ENCODE measurements around the gene RBM4B.
A peak's percentile ranks its signal among the peaks of the same experiment; 100 is the strongest.
"Not testable (repeated sequence)": the region's sequence is repeated elsewhere in the genome, so short reads cannot be mapped to it uniquely, and the experiment has no call there.

RBM4B gene

DNA sequence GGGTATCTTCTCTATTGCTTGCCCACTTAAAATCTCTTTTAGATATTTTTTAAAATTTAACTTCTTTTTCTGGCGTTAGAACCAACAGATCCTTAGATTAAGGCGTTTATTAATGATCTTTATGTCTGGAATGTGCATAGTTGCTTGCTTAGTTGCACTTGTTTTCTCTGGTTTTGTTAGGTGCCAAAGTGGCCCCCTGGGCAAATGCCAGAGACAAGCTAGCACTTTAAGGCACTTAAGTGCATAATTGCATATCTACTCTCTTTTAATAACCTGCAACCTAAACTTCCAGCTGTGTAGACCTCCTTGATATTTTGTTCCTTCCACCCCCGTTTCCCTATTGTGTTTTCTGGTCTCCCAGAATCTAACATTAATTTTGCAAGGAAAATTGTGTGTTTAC lies 35.9 kb downstream of the RBM4B start:
- no peak for DNase-seq (ENCODE audit: low spot score)

DNA sequence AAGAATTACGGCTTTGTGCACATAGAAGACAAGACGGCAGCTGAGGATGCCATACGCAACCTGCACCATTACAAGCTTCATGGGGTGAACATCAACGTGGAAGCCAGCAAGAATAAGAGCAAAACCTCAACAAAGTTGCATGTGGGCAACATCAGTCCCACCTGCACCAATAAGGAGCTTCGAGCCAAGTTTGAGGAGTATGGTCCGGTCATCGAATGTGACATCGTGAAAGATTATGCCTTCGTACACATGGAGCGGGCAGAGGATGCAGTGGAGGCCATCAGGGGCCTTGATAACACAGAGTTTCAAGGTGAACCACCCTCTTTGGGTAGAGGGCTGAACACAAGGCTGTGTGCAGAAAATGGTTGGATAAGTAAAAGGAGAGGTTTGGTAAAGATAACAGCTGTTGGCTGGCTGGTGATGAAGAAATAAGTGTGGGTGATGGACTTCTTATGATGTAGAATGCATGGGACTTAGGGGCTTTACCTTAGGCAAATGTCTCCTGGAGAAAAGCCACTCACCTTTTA lies 37.8 kb downstream of the RBM4B start:
- not testable (repeated sequence) for DNase-seq (ENCODE audit: low spot score)

DNA sequence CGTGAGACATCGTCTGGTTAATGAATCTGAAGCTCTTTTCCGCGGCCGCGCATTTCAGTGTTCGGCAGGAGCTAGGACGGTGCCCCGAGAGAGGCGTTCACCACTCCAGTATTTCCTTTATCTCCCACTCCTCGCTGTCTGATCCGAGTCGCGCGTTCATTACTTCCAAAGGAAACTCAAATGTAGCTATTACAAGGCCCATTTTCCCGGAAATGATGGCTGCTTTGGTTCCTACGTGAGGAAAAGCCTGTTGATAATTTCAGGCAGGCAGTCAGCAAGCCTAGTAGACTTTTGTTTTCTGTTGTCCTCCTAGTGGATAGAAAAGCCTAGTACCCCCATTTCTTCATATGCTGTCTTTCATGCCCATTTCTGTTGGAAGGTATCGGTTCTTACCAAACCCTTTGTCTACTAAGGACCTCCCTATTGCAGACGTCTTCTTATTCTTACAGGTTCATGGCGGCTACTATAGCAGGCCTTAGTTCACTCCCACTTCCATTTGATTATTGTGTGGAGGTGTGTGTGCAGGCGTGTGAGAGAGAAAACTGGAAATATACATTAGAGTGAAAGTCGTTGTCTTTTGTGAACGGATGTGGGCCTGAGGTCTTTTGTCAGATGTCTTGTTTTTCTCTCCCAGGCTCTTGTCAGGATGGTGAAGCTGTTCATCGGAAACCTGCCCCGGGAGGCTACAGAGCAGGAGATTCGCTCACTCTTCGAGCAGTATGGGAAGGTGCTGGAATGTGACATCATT lies 38.4 kb downstream of the RBM4B start:
- DNase-seq (ENCODE audit: low spot score), result peak; percentile 11

DNA sequence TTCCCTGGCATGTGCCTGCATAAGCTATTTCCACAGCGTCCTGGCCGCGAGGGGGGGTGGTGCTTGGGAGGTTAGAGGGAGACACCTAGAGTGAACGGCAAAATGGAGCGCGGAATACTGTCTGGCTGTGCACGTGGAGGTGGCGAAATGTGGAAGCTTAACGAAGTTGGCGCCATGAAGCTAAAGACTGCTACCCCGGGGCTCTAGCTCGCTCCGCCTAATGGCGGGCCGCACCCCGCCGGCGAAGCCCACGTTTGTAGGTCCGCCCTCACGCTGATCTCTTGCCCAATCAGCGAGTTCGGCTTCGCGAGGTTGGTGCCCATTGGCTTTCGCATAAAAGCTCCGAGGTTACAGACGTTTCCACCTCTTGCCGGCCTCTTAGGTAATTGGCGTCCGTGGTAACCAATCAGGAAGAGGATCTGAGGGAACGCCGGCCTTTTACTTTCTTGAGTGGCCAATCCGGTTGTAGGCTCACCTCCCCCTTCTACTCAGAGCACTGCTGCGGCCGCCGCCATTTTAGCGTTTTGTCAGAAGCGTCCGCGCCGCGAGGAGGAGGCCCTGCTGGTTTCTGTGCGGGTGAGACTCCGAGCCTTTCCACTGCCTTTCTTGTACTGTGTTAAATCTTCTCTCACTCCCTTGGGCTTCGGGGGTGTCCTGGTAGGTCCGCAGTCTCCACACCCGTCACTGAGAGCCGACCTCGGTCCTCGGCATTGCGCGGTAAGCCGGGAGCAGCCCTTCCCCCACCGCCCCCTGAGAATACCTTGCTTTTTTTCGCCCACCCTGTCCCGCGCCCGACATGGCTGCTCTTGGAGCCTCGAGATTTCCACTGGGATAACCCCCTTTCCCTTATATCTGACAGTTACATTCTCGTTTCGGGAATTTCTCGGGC lies 39.3 kb downstream of the RBM4B start, which contains the start of gene RBM4:
RBM4 (plus strand) TSS at position 527 of the 889 bp plus-strand sequence. CDS start 1,009 bp downstream, outside the sequence.
- DNase-seq (ENCODE audit: low spot score), result peak; percentile 100

DNA sequence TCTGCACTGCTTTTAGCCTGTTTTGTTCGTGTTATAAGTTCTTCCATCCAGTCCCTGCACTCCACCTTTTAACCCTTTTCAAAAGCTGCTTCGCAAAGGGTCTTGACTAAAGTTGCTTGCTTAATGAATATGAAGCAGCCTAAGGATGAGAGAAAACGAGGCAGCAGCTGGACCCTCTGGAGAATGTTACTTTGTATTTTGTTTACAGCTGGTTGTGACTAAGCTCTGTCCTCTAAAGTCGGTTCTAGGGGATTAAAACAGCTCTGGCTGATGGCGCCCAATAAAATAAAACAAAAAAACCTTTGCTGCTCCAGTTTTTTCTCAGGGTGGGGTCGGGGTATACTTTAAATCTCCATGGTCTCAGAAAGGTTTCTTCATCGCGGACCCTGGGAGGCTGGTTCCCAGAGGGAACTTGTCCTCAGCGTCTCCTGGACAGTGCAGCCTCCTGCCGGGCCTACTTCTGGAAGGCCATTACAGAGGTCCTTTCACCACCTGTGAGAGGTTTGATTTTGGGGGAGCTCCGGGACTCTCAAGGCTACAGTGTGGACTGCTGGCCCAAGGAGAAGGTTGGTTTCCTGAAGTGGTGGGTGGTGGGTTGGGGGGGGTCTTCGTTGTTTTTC lies 40.0 kb downstream of the RBM4B start:
- DNase-seq (ENCODE audit: low spot score), result no peak

DNA sequence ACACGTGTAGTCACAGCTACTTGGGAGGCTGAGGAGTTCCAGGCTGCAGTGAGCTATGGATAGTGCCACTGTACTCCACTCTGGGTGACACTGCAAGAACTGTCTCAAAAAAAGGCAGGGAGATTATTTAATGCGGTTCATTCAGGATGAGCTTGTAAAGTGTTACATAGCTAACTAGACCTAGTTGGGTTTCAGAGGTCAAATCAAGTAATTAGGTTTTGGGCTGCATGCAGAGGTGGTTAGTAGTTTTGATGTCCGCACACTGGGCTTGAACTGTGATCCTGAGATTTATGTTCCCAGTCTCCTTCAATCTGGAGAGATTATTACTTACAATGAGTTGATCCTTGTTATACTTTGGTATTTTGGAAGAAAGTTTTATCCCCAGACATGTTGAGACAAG lies 41.3 kb downstream of the RBM4B start:
- DNase-seq (ENCODE audit: low spot score), result no peak

DNA sequence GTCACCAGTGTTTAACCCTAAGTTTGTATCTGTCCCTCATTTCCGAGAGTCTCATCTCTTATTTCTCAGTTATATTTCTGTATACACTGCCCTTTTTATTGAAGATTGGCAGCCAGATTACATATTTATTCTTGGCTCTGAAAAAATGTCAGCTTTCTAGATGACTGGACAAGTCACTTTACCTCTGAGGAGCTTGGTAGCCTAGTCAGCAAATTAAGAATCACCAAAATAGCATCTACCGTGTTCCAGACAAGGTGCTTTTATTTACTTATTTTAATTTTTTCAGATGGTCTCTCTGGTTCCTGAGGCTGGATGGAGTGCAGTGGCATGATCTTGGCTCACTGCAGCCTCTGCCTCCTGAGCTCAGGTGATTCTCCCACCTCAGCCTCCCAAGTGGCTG lies 44.7 kb downstream of the RBM4B start:
- no peak for DNase-seq (ENCODE audit: low spot score)

DNA sequence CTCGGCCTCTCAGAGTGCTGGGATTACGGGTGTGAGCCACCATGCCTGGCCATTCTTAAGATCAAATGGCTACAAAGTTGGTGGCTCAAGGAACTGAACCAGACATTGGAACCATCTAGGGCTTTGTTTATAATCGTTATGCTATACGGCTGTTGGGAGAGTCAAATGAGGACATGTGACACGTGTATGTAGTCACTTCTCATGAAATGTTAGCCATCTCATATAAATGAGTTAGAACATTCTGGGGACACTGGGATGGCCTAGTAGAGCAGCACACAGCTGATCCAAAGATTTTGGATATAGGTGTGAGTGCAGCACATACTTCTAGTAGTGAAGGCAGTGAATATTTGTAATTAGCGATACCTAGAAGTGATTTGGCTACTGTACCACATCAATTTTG lies 45.8 kb downstream of the RBM4B start:
- no peak for DNase-seq (ENCODE audit: low spot score)

DNA sequence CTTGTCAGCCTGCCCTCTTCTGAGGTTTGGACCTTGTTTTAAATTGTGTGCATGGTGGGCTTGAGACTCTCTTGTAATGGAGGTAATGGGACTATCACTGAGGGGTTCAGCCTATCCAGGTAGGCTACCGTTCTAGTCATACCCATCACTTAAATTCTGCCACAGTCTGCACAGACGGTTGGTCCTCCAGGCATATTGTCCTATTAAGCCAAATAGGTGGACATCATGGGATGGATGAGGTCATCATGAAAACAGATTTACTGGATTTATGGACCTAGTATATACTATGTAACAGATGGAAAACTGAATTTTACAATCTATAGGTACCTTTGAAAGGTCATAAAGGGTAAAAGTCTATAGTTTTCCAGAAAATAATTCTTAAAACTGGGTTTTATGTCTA lies 48.3 kb downstream of the RBM4B start:
- no peak for DNase-seq (ENCODE audit: low spot score)

DNA sequence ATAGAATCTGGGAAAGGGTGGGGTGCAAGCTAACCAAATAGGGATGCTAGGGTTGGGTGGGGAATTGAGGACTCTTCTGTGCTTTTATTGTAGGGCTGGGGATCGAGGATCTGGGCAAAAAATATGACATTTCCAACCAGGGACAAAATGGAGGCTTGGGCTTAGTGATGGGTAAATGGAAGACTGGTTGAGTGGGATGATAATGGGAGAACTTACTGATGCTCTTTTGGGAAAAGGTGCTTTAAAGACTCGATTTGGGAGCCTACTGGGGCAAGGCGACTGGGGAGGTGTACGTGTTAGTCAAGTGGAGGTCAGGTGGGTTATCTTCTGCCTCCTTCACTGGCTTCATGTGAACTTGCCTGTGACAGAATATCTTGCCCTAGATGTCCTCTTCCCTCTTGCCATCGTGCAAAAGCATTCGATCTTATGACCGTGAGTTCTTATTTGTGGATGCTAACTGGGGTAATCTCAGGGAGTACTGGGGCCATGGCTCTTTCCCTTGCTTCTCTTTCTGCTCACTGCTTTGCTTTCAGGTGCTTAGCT lies 49.6 kb downstream of the RBM4B start:
- no peak for DNase-seq (ENCODE audit: low spot score)

DNA sequence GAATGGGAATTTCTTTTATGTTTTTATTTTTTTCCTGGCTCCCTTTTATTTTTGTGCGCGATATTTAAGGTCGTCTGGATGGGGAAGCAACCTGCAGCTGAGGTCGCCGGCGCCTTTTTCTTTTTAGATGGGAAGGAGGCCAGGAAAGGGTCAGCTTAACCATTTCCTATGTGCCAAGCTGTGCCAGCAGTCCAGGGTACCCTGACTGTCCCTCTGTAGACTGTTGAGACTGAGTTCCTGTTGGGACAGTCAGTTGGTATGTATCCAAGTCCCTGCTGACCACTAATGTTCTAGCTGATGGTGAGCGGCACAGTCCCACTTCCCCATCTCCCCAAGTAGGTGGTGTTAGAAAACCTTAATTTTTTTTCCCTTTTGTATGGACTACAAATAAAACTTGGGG lies 50.8 kb downstream of the RBM4B start:
- no peak for DNase-seq (ENCODE audit: low spot score)

DNA sequence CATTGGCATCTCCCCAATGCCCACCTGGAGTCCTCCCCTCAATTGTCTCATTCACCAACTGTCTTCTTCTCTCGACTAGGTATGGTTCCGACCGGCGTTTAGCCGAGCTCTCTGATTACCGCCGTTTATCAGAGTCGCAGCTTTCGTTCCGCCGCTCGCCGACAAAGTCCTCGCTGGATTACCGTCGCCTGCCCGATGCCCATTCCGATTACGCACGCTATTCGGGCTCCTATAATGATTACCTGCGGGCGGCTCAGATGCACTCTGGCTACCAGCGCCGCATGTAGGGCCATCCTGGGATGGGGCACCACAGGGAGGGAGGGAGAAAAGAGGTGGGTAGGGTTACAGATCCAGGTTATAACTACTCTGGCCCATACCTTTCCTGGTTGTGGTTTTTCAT lies 51.3 kb downstream of the RBM4B start:
- DNase-seq (ENCODE audit: low spot score), result no peak

DNA sequence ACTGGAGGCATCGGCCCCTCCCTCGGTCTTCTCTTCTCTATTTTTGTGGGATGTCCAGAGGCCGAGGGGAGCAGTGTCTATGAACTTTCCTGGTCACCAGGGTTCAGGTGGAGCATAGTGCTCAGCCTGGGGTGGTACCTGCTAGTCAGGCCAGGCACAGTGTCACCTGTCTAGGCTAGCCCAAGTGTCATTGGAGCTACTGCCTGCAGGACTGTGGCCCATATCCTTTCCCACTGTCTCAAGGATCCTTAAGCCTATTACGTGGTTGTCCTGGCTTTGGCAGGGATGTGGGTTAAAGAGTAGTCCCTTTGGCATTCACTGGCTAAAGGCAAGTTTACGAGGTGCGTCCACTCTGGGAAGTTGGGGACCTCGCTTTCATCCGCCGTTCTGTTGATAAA lies 51.9 kb downstream of the RBM4B start:
- DNase-seq (ENCODE audit: low spot score), result no peak

DNA sequence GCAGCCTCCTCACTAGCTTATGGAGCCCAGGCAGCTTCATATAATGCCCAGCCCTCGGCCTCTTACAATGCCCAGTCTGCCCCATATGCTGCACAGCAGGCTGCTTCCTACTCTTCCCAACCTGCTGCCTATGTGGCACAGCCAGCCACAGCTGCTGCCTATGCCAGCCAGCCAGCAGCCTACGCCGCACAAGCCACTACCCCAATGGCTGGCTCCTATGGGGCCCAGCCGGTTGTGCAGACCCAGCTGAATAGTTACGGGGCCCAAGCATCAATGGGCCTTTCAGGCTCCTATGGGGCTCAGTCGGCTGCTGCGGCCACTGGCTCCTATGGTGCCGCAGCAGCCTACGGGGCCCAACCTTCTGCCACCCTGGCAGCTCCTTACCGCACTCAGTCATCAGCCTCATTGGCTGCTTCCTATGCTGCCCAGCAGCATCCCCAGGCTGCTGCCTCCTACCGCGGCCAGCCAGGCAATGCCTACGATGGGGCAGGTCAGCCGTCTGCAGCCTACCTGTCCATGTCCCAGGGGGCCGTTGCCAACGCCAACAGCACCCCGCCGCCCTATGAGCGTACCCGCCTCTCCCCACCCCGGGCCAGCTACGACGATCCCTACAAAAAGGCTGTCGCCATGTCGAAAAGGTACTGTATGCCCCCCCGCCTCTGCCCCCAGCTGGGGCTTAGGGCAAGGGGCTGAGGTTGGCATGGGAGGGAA lies 52.5 kb downstream of the RBM4B start:
- DNase-seq (ENCODE audit: low spot score), result no peak

DNA sequence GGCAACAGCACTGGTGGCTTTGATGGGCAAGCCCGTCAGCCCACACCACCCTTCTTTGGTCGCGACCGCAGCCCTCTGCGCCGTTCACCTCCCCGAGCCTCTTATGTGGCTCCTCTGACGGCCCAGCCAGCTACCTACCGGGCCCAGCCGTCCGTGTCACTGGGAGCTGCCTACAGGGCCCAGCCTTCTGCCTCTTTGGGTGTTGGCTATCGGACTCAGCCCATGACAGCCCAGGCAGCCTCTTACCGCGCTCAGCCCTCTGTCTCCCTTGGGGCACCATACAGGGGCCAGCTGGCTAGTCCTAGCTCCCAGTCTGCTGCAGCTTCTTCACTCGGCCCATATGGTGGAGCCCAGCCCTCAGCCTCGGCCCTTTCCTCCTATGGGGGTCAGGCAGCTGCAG lies 53.2 kb downstream of the RBM4B start:
- no peak for DNase-seq (ENCODE audit: low spot score)

DNA sequence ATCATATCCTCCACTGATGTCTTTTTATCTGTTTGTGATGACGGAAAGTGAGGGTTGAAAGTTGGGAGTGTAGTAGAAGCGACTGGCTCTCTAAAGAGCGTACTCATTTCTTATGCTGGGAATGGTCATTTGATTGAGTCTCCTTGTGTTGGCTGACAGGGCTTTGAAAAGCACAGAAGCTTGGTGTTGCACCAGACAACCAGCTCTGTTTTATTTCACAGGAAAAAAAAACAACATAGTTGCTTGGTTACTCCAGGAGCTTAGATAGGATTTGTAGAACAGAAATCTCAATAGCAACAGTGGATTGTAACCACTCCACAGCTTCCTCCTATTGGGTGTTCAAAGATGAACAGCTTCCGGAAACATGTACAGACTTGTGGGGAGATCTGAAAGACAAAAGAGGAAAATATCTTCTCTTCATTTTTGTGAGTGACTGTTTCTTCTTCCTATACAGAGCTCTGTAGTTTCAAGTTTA lies 58.6 kb downstream of the RBM4B start:
- peak; percentile 31 for DNase-seq (ENCODE audit: low spot score)

DNA sequence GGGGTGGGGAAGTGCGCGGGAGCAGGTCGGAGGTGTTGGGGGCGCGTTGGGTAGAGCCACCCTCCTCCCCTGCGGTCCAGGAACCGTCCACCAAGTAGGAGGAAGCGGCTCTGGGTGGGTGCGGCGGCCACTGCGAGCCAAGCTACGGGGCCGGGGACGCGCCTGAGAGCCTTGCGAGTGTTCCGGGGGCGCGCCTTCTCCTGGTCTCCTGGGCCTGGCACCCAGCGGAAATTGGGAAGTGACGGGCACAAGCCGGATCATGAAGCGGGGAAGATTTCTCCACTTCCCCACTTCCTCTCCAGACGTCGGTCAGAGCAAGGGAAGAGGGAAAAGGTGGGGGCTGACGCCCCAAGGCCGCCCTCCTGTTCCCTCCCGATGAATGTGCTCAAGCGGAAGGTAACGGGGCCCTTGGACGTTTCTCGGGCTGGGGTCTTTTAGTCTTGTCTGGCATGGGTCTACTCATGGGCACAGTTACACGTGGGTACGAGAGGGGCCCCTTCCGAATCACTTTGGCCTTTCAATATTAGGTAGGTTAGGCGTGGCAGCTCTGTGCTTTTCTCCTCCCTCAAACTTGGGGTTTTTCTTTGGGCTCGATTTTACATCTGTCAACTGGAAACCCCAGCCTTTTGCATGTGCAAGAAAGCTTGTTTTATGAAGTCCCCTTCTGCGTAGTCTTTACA lies 60.4 kb downstream of the RBM4B start:
- peak; percentile 38 for DNase-seq (ENCODE audit: low spot score)

DNA sequence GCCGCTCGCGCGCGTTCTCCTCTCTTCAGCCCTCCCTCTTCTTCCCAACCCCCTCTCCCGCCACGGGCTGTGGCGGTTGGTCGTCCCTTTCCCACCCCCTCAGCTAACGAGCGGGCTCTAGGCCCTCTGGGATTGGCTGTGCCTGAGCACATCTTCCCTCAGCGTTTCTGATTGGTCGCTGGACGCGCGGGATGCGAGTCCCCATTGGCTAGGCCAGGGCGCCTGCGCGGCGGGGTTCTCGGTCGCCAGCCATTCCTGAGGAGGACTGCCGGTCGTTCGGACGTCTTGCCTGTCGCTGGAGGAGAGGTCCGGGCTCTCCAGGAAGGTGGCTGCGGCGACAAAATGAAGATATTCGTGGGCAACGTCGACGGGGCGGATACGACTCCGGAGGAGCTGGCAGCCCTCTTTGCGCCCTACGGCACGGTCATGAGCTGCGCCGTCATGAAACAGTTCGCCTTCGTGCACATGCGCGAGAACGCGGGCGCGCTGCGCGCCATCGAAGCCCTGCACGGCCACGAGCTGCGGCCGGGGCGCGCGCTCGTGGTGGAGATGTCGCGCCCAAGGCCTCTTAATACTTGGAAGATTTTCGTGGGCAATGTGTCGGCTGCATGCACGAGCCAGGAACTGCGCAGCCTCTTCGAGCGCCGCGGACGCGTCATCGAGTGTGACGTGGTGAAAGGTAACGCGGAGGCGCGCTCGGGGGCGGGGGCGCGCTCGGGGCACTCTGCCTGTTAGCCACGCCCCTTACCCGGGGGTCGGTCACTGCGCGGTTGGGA lies 61.1 kb downstream of the RBM4B start, which contains the start of gene RBM14:
RBM14 (plus strand) TSS at position 252 of the 776 bp plus-strand sequence; CDS start at position 343, 91 bp downstream.
- DNase-seq (ENCODE audit: low spot score), result peak; percentile 100
